ENCODE results near the gene GOLGA5.
"Not testable (repeated sequence)": the region's sequence is repeated elsewhere in the genome, so short reads cannot be mapped to it uniquely, and the experiment has no call there.

Gene GOLGA5, protein sequence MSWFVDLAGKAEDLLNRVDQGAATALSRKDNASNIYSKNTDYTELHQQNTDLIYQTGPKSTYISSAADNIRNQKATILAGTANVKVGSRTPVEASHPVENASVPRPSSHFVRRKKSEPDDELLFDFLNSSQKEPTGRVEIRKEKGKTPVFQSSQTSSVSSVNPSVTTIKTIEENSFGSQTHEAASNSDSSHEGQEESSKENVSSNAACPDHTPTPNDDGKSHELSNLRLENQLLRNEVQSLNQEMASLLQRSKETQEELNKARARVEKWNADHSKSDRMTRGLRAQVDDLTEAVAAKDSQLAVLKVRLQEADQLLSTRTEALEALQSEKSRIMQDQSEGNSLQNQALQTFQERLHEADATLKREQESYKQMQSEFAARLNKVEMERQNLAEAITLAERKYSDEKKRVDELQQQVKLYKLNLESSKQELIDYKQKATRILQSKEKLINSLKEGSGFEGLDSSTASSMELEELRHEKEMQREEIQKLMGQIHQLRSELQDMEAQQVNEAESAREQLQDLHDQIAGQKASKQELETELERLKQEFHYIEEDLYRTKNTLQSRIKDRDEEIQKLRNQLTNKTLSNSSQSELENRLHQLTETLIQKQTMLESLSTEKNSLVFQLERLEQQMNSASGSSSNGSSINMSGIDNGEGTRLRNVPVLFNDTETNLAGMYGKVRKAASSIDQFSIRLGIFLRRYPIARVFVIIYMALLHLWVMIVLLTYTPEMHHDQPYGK

GRCh38 chr14:92793709-92794546 is at the start of gene GOLGA5:
Gene GOLGA5, plus strand, starts transcription at chr14:92794305. Its CDS starts 3,133 bp downstream, at chr14:92797438.
- DNase-seq (ENCODE audit: low read depth, low spot score), result peak; percentile 99

GRCh38 chr14:92747701-92748258 is 46.3 kb upstream of the GOLGA5 start:
- peak; percentile 56 for DNase-seq (ENCODE audit: low read depth, low spot score)

DNA sequence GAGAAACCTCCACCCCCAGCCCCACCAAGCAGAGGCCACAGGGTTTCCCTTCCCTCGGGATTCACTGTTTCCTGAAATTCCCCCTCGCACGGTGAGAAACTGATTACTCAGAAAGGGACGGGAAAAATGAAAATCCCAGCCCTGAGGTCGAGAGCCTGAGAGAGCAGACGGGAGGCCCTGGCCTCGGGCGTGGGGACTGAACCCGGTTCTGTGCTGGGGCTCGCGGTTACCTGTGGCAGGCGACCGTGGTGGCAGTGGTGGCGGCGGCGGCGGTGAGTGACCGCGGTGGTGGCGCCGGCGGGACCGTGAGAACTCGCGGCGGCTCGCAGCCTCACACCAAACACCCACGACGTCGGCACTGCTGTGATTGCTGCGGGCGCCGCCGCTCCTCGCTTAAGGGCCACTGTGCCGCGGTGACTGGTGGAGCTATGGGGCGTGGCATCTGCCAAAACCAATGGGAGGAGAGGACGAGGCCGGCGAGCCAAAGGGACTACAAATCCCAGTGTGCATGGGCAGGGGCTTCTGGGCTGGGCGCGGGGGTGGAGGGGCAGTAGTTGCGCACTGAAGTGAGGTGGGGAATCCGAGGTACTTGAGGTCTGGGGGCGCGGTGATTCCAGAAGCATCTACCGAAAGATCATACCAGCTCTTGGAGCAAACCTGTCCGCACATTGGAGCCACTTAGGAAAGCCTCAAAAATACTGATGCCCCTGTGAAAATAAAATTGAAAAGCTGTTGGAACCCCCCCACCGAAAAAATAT is 45.7 kb upstream of the GOLGA5 start, which contains the start of gene LGMN:
LGMN (minus strand) TSS at position 369 of the 758 bp plus-strand sequence. CDS start 15,841 bp downstream, outside the sequence.
- peak; percentile 95 for DNase-seq (ENCODE audit: low read depth, low spot score)

DNA sequence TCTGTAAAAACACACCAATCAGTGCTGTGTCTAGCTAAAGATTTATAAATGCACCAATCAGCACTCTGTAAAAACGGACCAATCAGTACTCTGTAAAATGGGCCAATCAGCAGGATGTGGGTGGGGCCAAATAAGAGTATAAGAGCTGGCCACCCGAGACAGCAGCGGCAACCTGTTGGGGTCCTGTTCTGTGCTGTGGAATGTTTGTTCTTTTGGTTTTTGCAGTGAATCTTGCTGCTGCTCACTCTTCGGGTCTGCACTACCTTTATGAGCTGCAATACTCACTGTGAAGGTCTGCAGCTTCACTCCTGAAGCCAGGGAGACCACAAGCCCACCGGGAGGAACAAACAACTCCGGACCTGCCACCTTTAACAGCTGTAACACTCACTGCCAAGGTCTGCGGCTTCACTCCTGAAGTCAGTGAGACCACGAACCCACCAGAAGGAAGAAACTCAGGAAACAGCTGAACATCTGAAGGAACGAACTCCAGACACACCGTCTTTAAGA is 43.8 kb upstream of the GOLGA5 start:
- DNase-seq (ENCODE audit: low read depth, low spot score), result not testable (repeated sequence)

GRCh38 chr14:92750994-92751400 is 43.1 kb upstream of the GOLGA5 start:
- no peak for DNase-seq (ENCODE audit: low read depth, low spot score)

DNA sequence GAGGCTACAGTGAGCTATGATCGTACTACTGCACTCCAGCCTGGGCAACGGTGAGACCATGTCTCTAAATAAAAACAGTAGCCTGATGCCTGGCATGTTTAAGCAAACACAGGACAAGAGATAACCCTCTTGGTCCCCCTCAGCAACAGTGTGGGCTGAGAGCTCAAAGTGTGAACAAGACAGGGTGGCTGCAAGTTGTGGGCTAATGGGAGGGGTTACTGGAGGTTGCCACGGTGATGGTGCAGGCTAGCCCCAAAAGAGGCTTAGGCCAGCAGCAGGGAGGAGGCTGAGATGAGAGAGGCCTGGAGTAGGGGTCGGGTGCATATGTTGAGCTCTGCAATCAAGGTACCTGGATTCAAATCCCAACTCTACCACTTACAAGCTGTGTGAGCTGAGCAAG is 42.3 kb upstream of the GOLGA5 start:
- no peak for DNase-seq (ENCODE audit: low read depth, low spot score)

GRCh38 chr14:92753250-92753649 is 40.9 kb upstream of the GOLGA5 start:
- DNase-seq (ENCODE audit: low read depth, low spot score), result no peak

- no peak for DNase-seq (ENCODE audit: low read depth, low spot score)
These were observed 39.1 kb upstream of the GOLGA5 start for GRCh38 chr14:92754966-92755365.

DNA sequence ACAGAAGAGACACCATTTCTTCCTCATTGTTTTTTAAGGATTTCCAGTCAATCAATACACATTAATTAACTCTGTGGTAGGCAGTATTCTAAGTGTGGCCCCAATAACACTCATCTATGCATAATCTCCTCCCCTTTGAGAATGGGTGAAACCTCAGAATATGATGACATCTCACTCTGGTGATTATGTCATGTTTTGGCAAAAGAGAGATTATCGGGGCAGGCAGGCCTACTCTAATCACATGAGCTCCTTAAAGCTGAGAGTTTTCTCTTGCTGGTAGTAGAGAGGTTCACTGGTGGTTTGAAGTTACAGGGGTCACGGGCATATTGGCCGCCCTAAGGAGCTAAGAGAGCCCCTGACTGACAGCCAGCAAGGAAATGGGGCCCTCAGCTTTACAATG is 38.6 kb upstream of the GOLGA5 start:
- no peak for DNase-seq (ENCODE audit: low read depth, low spot score)

DNA sequence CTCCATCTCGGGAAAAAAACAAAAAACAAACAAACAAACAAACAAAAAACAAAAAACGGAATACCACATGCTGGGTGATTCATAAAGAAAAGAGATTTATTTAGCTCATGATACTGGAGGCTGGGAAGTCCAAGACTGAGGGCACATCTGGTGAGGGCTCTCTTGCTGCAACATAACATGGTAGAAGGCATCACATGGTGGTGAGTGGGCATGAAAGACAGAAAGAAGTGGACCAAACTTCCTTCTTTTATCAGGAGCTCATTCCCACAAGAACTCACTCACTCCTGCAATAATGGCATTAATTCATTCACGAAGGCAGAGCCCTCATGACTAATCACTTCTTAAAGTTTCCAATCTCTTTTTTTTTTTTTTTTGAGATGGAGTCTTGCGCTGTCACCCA is 37.7 kb upstream of the GOLGA5 start:
- no peak for DNase-seq (ENCODE audit: low read depth, low spot score)

DNA sequence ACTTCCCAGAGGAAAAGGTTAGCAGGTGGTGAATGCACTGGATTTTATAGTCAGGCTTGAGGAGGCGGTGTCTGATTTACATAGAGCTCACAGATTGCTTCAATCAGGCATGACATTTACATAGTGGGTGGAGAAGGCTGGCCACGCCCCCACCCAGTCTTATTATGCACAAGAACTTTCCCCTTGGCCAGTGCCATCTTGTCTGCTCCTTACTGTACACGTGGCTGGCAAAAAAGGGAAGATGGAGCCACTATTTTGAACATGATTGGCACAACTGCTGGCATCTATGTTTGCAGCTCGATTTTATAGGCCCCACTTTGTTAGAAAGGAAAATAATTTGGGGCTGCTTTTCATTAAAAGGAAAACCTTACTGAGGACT is 34.8 kb upstream of the GOLGA5 start:
- peak; percentile 26 for DNase-seq (ENCODE audit: low read depth, low spot score)

GRCh38 chr14:92759679-92760523 is 34.2 kb upstream of the GOLGA5 start:
- no peak for DNase-seq (ENCODE audit: low read depth, low spot score)

DNA sequence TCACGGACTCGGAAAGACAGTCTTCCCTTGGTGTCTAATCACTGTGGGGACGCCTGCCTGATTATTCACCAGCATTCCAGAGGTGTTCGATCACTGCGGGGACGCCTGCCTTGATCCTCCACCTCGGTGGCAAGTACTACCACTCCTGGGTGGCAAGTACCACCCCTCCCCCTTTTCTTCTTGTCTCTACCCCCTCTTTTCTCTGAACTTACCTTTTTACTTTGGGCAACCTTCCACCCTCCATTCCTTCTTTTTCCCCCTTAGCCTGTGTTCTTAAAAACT is 33.6 kb upstream of the GOLGA5 start:
- DNase-seq (ENCODE audit: low read depth, low spot score), result no peak

GRCh38 chr14:92763666-92764631 is 30.2 kb upstream of the GOLGA5 start:
- not testable (repeated sequence) for DNase-seq (ENCODE audit: low read depth, low spot score)

DNA sequence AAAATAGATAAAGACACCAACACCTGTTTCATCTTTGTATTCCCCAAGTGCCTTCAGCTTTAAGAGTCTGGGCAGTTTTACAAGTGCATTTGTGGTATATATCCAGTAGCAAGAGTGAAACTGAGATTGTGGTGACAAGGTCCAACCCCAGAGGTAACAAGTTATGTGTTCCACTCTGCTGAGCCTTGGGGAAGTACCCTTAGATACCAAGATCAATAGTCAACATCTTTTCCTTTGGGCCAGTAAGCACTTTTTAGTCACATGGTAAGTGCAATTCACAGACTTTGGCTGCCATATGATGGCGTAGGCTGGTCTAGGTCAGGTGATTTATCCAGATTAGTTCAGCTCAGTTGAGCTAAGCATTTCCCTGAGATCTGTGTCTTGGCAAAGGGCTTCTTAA is 25.9 kb upstream of the GOLGA5 start:
- DNase-seq (ENCODE audit: low read depth, low spot score), result not testable (repeated sequence)

DNA sequence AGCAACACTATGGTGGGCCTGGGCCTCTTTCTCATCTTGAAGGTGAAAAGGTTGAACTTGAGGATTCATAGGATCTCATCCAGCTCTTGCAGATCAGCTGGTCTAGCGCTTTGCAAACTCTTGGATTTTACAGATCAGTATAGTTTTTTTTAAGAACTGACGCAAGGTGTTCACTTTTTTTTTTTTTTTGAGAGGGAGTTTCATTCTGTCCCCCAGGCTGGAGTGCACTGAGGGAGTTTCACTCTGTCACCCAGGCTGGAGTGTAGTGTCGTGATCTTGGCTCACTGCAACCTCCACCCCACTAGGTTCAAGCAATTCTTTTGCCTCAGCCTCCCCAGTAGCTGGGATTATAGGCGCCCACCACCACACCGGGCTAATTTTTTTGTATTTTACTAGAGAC is 25.3 kb upstream of the GOLGA5 start:
- DNase-seq (ENCODE audit: low read depth, low spot score), result no peak

DNA sequence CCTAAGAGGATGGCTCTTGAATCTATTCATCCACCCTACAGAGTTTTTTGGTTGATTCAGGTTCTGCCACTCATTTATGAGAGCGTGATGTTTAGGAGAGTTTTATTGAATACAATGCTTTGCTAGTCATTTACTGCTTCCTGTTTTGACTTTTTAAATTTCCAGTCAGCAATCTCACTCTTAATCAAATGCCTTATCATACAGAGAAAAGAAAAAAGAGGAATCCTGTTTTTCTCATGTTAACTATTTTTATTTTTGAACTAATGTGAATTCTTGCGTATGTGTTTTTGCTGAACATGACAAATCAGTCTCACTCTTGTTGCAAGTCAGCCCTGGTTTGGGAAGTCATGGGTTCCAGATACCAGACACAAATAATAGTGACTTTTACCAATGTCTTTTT is 23.6 kb upstream of the GOLGA5 start:
- DNase-seq (ENCODE audit: low read depth, low spot score), result no peak

- no peak for DNase-seq (ENCODE audit: low read depth, low spot score)
These were observed 19.5 kb upstream of the GOLGA5 start for GRCh38 chr14:92774572-92774971.

DNA sequence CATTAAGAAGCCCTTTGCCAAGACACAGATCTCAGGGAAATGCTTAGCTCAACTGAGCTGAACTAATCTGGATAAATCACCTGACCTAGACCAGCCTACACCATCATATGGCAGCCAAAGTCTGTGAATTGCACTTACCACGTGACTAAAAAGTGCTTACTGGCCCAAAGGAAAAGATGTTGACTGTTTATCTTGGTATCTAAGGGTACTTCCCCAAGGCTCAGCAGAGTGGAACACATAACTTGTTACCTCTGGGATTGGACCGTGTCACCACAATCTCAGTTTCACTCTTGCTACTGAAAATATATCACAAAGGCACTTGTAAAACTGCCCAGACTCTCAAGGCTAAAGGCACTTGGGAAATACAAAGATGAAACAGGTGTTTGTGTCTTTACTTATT is 18.8 kb upstream of the GOLGA5 start:
- not testable (repeated sequence) for DNase-seq (ENCODE audit: low read depth, low spot score)

Data from ELF-1 (cell line).